Measurements from ENCODE around the gene SLC7A6OS. TPM values are rescaled to one million over a fixed set of nuclear protein-coding genes. Genes with fewer than 3 reads are reported as not detected.

SLC7A6OS gene
- total RNA-seq, 1 experiment from 2014 or later, result 24.5 TPM

DNA sequence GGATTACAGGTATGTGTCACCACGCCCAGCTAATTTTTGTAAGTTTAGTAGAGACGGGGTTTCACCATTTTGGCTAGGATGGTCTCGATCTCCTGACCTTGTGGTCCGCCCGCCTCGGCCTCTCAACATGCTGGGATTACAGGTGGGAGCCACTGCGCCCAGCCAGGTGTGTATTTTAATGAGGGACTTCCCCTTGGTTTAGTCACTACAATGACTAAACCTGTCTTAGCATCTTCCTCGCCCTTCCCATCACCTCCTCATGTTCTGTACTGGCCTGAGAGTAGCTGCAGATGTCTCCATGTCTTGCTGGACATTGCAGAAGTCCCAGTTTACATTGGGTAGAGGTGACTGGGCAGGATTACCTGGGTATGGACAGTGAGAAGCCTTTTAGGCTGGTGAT, 36.9 kb downstream of the SLC7A6OS start:
- no peak overlapping the region for H3K4me3 Mint-ChIP-seq
- peaks cover 3% of the 10 kb centered on the region for H3K79me1 ChIP-seq (ENCODE audit: insufficient read depth, low read depth, low read length, poor library complexity, severe bottlenecking)
- no peak overlapping the region for H2AK5ac ChIP-seq (ENCODE audit: insufficient read length, low read length)
- H4K8ac ChIP-seq (replicated peaks; ENCODE audit: insufficient read length, low read depth, low read length), result no peak overlapping the region
- peaks cover 1% of the 10 kb centered on the region; the same call in 1 of the 2 replicates for H3K79me2 ChIP-seq (ENCODE audit: insufficient read depth, low read length)
- no peak overlapping the region for H2BK15ac ChIP-seq (ENCODE audit: low read depth, low read length)
- H3K36me3 Mint-ChIP-seq (ENCODE audit: insufficient read depth in 1 of 3, low read depth in 3 of 3), result peaks cover 16 to 25% (median 16%) of the 10 kb centered on the region in 3 experiments; a peak in 5 of 7 replicates
- H3T11ph ChIP-seq (ENCODE audit: low read length), result no peak overlapping the region
- H3K4me1 Mint-ChIP-seq, result peaks cover 5 to 9% of the 10 kb centered on the region in 2 experiments
- H2BK5ac ChIP-seq (ENCODE audit: insufficient read length, low read length), result no peak overlapping the region
- H3K27ac ChIP-seq (ENCODE audit: insufficient read length, low read depth, low read length), result no peak overlapping the region
- no peak overlapping the region for H2AFZ ChIP-seq (ENCODE audit: low read length)
- DNase-seq, result no peak
- H3K18ac ChIP-seq (ENCODE audit: insufficient read length, low read depth, low read length), result no peak overlapping the region
- no peaks in the 10 kb centered on the region for H3K27me3 ChIP-seq (ENCODE audit: insufficient read depth, low read length)
- no peak overlapping the region for H2BK120ac ChIP-seq (ENCODE audit: low read depth, low read length, poor library complexity, severe bottlenecking)
- H3K9me3 Mint-ChIP-seq, result no peaks in the 10 kb centered on the region
- no peak overlapping the region for H3K4me2 ChIP-seq (ENCODE audit: insufficient read depth, insufficient read length, low read length)
- no peak overlapping the region for H3K23ac ChIP-seq (ENCODE audit: insufficient read length, low read depth, low read length)
- no peak overlapping the region for H3K9ac ChIP-seq (ENCODE audit: extremely low read depth, insufficient read length, low read length)
- no peaks in the 10 kb centered on the region for H3K9me3 ChIP-seq (ENCODE audit: control insufficient read depth, low read depth, low read length)
- TF ChIP-seq, protein P1, sequence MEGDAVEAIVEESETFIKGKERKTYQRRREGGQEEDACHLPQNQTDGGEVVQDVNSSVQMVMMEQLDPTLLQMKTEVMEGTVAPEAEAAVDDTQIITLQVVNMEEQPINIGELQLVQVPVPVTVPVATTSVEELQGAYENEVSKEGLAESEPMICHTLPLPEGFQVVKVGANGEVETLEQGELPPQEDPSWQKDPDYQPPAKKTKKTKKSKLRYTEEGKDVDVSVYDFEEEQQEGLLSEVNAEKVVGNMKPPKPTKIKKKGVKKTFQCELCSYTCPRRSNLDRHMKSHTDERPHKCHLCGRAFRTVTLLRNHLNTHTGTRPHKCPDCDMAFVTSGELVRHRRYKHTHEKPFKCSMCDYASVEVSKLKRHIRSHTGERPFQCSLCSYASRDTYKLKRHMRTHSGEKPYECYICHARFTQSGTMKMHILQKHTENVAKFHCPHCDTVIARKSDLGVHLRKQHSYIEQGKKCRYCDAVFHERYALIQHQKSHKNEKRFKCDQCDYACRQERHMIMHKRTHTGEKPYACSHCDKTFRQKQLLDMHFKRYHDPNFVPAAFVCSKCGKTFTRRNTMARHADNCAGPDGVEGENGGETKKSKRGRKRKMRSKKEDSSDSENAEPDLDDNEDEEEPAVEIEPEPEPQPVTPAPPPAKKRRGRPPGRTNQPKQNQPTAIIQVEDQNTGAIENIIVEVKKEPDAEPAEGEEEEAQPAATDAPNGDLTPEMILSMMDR (conservative IDR thresholded peaks at IDR 0.05), result no peak
- no peaks in the 10 kb centered on the region for H3K4me1 ChIP-seq (ENCODE audit: insufficient read depth, low read length)
- H3K4ac ChIP-seq (ENCODE audit: low read depth, low read length), result no peak overlapping the region
- H4K5ac ChIP-seq (ENCODE audit: insufficient read length, low read depth, low read length), result no peak overlapping the region
- no peak overlapping the region for H2BK12ac ChIP-seq (ENCODE audit: insufficient read length, low read depth, low read length)
- H3K23me2 ChIP-seq (ENCODE audit: insufficient read length, low read depth, low read length, poor library complexity, severe bottlenecking), result no peaks in the 10 kb centered on the region
- H4K20me1 ChIP-seq (ENCODE audit: control insufficient read depth, insufficient read depth, insufficient read length), result no peaks in the 10 kb centered on the region
- no peak overlapping the region for H2BK20ac ChIP-seq (ENCODE audit: low read depth, low read length, poor library complexity, severe bottlenecking)
- H3K27ac Mint-ChIP-seq, result no peak overlapping the region
- H3K14ac ChIP-seq (ENCODE audit: insufficient read depth, low read length), result no peak overlapping the region
- H3K56ac ChIP-seq (ENCODE audit: insufficient read length, low read depth, low read length), result no peak overlapping the region
- WGBS (ENCODE audit: extremely low coverage, insufficient read length, low lambda C conversion rate), result no CpG with 5 or more reads among the region's 8 CpGs
- no peak overlapping the region for H4K91ac ChIP-seq (ENCODE audit: insufficient read length, low read depth, low read length)
- H3K27me3 Mint-ChIP-seq (ENCODE audit: low read depth), result no peaks in the 10 kb centered on the region
